SW 1271 (cell line): Measurements from ENCODE around the gene BTD.

Experiments
- DNase-seq, 2 experiments: peaks; one replicate each; lab custom pipeline; 2025; lab: John Stamatoyannopoulos, UW

The BTD gene

GRCh38 chr3:15636028-15636709 is 34.6 kb downstream of the BTD start:
- peak; percentile 57 to 88 for DNase-seq

GRCh38 chr3:15637131-15637951 is 35.8 kb downstream of the BTD start:
- no peak for DNase-seq

GRCh38 chr3:15638193-15638890 is 36.8 kb downstream of the BTD start:
- no peak for DNase-seq

GRCh38 chr3:15638891-15639262 is 37.3 kb downstream of the BTD start:
- no peak for DNase-seq

- no peak for DNase-seq
Measured at GRCh38 chr3:15645246-15645645, 43.7 kb downstream of the BTD start.

- DNase-seq, result peak; percentile 90 to 98
Measured at GRCh38 chr3:15645740-15646501, 44.4 kb downstream of the BTD start.

GRCh38 chr3:15646851-15647511 is 45.4 kb downstream of the BTD start:
- peak; percentile 96 to 98 for DNase-seq

GRCh38 chr3:15647611-15648167 is 46.1 kb downstream of the BTD start:
- peak; percentile 34 to 81 for DNase-seq

GRCh38 chr3:15649341-15649740 is 47.8 kb downstream of the BTD start:
- no peak for DNase-seq

- no peak for DNase-seq
Measured at GRCh38 chr3:15649858-15650257, 48.3 kb downstream of the BTD start.

GRCh38 chr3:15651396-15651795 is 49.9 kb downstream of the BTD start:
- no peak for DNase-seq

- no peak for DNase-seq
Measured at GRCh38 chr3:15653321-15653720, 51.8 kb downstream of the BTD start.

- no peak for DNase-seq
Measured at GRCh38 chr3:15654127-15654526, 52.6 kb downstream of the BTD start.

- no peak for DNase-seq
Measured at GRCh38 chr3:15654891-15655290, 53.3 kb downstream of the BTD start.

- DNase-seq, result no peak
Measured at GRCh38 chr3:15656342-15656741, 54.8 kb downstream of the BTD start.

- DNase-seq, result no peak
Measured at GRCh38 chr3:15657016-15657415, 55.5 kb downstream of the BTD start.

- no peak for DNase-seq
Measured at GRCh38 chr3:15659254-15659975, 57.9 kb downstream of the BTD start.

GRCh38 chr3:15660055-15660935 is 58.8 kb downstream of the BTD start:
- no peak for DNase-seq

GRCh38 chr3:15664144-15664543 is 62.6 kb downstream of the BTD start:
- no peak for DNase-seq
